GM12878 (cell line): ENCODE results near the gene SIM2. TPM values are rescaled to one million over a fixed set of nuclear protein-coding genes. Genes with fewer than 3 reads are reported as not detected.

Experiments
- ATAC-seq: fragments of 200-7000 bp; cut with Tn5 transposase; 3 replicates; pipeline ENCODE4 v1.9.1; 2020; ENCODE audit warnings: mild to moderate bottlenecking, moderate library complexity
- BruUV-seq: library from RNA; stranded (reverse); fragments of 400-500 nt; replicated peaks from 2 replicates; lab custom pipeline; 2021; lab: Mats Ljungman, UMichigan
- CTCF ChIA-PET: fragments of 300-600 bp; sonication (Branson Sonifier 250); formaldehyde crosslinking; extraction: SDS; loops from one replicate; lab custom pipeline; 2021; ENCODE audit warnings: inconsistent platforms; lab: Yijun Ruan, JAX
- POLR2A ChIA-PET: fragments of 350-600 bp; formaldehyde crosslinking; extraction: SDS; loops from one replicate; lab custom pipeline; 2021; ENCODE audit warnings: inconsistent platforms; lab: Charles Lee
- RAD21 ChIA-PET: fragments of 300-600 bp; sonication (Branson Sonifier 250); formaldehyde crosslinking; loops from one replicate; lab custom pipeline; 2023; ENCODE audit warnings: antibody characterized with exemption; ENCODE audit not compliant: unreplicated experiment; lab: Charles Lee
- SMC1A ChIA-PET: fragments of 300-600 bp; sonication (Branson Sonifier 250); formaldehyde crosslinking; loops from one replicate; lab custom pipeline; 2023; ENCODE audit not compliant: unreplicated experiment, uncharacterized antibody; lab: Charles Lee
- DNase-seq: peaks from one replicate; pipeline ENCODE4 v3.0.0-alpha.2; 2011; ENCODE audit warnings: low read depth, low spot score
- FAIRE-seq: peaks from 3 replicates; lab custom pipeline; 2011; peaks lifted over from hg19 to GRCh38; lab: Jason Lieb, UNC
- H2AFZ ChIP-seq: 2 replicates; pipeline ENCODE4 v1.6.0; 2011; ENCODE audit warnings: low read depth, low read length, control low read depth; ENCODE audit not compliant: control insufficient read depth
- H3K27ac ChIP-seq: 2 replicates; pipeline ENCODE4 v1.5.1; 2011; ENCODE audit warnings: control low read depth; ENCODE audit not compliant: control insufficient read depth, insufficient read depth
- H3K27me3 ChIP-seq, 2 experiments: replicated peaks in 1 of 2; 2 replicates each; pipeline versions ENCODE4 v1.6.0 to v1.6.1; 2011; ENCODE audit warnings: low read length in 1 of 2; ENCODE audit not compliant: control insufficient read depth in 2 of 2, insufficient read depth in 2 of 2
- H3K36me3 ChIP-seq, 2 experiments: 2 replicates each; pipeline ENCODE4 v1.5.1; 2011; ENCODE audit warnings: low read length in 1 of 2; ENCODE audit not compliant: control insufficient read depth in 2 of 2, insufficient read depth in 2 of 2
- H3K4me1 ChIP-seq: 2 replicates; pipeline ENCODE4 v1.6.1; 2011; ENCODE audit warnings: mild to moderate bottlenecking, low read length, moderate library complexity, mixed read lengths; ENCODE audit not compliant: control insufficient read depth, insufficient read depth
- H3K4me2 ChIP-seq: 2 replicates; pipeline ENCODE4 v1.6.0; 2011; ENCODE audit warnings: control low read depth; ENCODE audit not compliant: control insufficient read depth, insufficient read depth
- H3K4me3 ChIP-seq: fragments of 200-600 bp; sonication (generic); 2 replicates; pipeline ENCODE4 v1.5.1; 2016
- H3K79me2 ChIP-seq: 2 replicates; pipeline ENCODE4 v1.6.0; 2011; ENCODE audit warnings: low read length; ENCODE audit not compliant: control insufficient read depth, insufficient read depth
- H3K9ac ChIP-seq: 2 replicates; pipeline ENCODE4 v1.8.0; 2011; ENCODE audit warnings: low read length, control low read depth, mixed read lengths; ENCODE audit not compliant: control insufficient read depth, insufficient read depth
- H3K9me3 ChIP-seq: replicated peaks from 3 replicates; pipeline ENCODE4 v1.5.1; 2011; ENCODE audit warnings: mild to moderate bottlenecking, low read length; ENCODE audit not compliant: control insufficient read depth, insufficient read depth
- H4K20me1 ChIP-seq: 2 replicates; pipeline ENCODE4 v1.6.0; 2011; ENCODE audit not compliant: control insufficient read depth, insufficient read depth
- ATF7 ChIP-seq: fragments of 450-650 bp; IDR thresholded peaks from 2 replicates; pipeline ENCODE4 v1.6.1; 2016; ENCODE audit warnings: low read depth, mild to moderate bottlenecking
- CHD2 ChIP-seq: IDR thresholded peaks from 2 replicates; pipeline ENCODE4 v1.6.1; 2011; ENCODE audit warnings: low read depth, low read length, improper control_type of control experiment, borderline replicate concordance
- SREBF1 ChIP-seq: IDR thresholded peaks from 2 replicates; pipeline ENCODE4 v1.6.1; 2012; ENCODE audit warnings: mild to moderate bottlenecking, low read length
- TCF3 ChIP-seq: IDR thresholded peaks from 2 replicates; pipeline ENCODE4 v1.6.1; 2012; ENCODE audit warnings: low read depth, mild to moderate bottlenecking, low read length, borderline replicate concordance; ENCODE audit not compliant: insufficient read depth
- ZNF24 ChIP-seq: fragments of 450-650 bp; IDR thresholded peaks from 2 replicates; pipeline ENCODE4 v1.6.1; 2017; ENCODE audit warnings: antibody characterized with exemption, mild to moderate bottlenecking
- WGBS: methylation state at CpG from one replicate; pipeline ENCODE4 v1.1.6; 2016; ENCODE audit warnings: low lambda C conversion rate; ENCODE audit not compliant: insufficient replicate concordance, insufficient coverage; ENCODE audit errors: missing lambda C conversion rate; 5-methylcytosine and 5-hydroxymethylcytosine counted together
- in situ Hi-C: fragments of 300-500 bp; cut with MboI; formaldehyde crosslinking; loops from 9 replicates; pipeline ENCODE4 v1.14.3; 2018; ENCODE audit warnings: mixed read lengths
- intact Hi-C: fragments of 100-400 bp; cut with micrococcal nuclease; formaldehyde crosslinking; loops from one replicate; pipeline ENCODE4 v1.14.2; 2022; ENCODE audit not compliant: unreplicated experiment
- polyA plus RNA-seq, 11 experiments: library from polyadenylated mRNA; depleted of rRNA in 4 of 11; unstranded in 6 of 11; stranded (reverse) in 5 of 11; fragments of >200 nt; fragmentation: Nextera tagmentation in 4 of 11; fragmentation: Illumina TruSeq in 1 of 11; extraction: Ambion mirVana in 4 of 11; extraction: Trizol in 1 of 11; gene quantifications; 1 replicate in 1 of 11; 2 replicates in 10 of 11; pipeline versions ENCODE4 v1.2.1 to v1.2.3, GENCODE V29; 2011 to 2016; ENCODE audit warnings: inconsistent platforms in 2 of 11, missing spikeins in 2 of 11, low read depth in 1 of 11
- total RNA-seq, 4 experiments: library from RNA; depleted of rRNA in 3 of 4; stranded (reverse); fragments of >200 nt in 3 of 4; fragmentation: Illumina TruSeq in 1 of 4; extraction: Trizol in 1 of 4; gene quantifications; 2 replicates each; pipeline versions ENCODE4 v1.2.1 to v1.2.3, GENCODE V29; 2013 to 2021
- TF ChIP-seq, protein P1 (sequence below): IDR thresholded peaks from 2 replicates; pipeline ENCODE4 v1.6.1; 2012; ENCODE audit warnings: low read depth, low read length, improper control_type of control experiment
- TF ChIP-seq, protein P2 (sequence below): fragments of 450-650 bp; IDR thresholded peaks from 2 replicates; pipeline ENCODE4 v1.6.1; 2017; ENCODE audit warnings: borderline replicate concordance
- TF ChIP-seq, protein P3 (sequence below): fragments of 150-350 bp; IDR thresholded peaks from 2 replicates; pipeline ENCODE4 v1.6.1; 2016; ENCODE audit warnings: low read depth, low read length

Gene SIM2
- total and polyA plus RNA-seq, 10 of the 15 experiments (the other 5 are each of a cell fraction or from before 2014, with no cell fraction given) = 0.02 to 0.15 (median 0.05) TPM; not detected in 7

DNA sequence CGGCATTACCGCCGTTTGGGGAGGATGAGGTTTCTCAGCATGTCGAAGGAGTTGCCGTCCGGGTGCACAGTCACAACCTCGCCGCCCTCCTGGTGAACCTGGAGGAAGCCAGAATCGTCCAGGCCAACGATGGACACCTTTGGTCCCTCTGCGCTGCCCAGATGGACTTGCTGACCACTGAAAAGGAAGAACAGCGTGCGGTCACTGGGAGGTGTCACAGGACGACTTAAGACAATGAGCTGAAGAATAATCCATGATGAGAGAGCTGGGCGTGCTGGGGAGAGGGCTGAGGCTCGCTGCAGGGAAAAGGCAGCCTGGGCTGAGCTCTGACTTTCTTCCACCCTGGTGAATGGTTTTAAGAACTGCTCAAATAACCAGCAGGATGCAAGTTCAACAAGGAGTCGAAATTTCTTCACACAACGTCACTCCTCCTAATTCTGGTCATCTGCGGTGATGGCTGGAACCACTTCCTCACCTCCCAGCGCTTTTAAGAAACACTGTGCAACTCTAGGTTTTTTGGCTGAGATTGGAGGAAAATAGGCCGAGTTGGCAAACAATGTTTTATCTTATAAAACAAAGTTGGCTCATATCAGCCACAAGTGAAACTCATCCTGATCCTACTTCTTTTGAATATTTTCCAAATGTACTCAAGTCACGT lies 55.5 kb downstream of the SIM2 start:
- ChIA-PET POLR2A (no interaction called here), CTCF (no interaction called here), RAD21 (no interaction called here), SMC1A (no interaction called here)
- H3K79me2 ChIP-seq = no peaks in the 10 kb centered on the region
- DNase-seq = no peak
- no peaks in the 10 kb centered on the region for H3K27me3 ChIP-seq
- FAIRE-seq = no peak
- no peak overlapping the region for H3K4me2 ChIP-seq
- intact Hi-C loops (no loop called here), in situ Hi-C loops (no loop called here)
- H3K36me3 ChIP-seq = no peaks in the 10 kb centered on the region
- no peak overlapping the region for H3K27ac ChIP-seq
- no peaks in the 10 kb centered on the region for H4K20me1 ChIP-seq
- no peak for TF ChIP-seq SREBF1
- no peak for TF ChIP-seq CHD2
- TF ChIP-seq ZNF24 = no peak
- TF ChIP-seq, protein P1, sequence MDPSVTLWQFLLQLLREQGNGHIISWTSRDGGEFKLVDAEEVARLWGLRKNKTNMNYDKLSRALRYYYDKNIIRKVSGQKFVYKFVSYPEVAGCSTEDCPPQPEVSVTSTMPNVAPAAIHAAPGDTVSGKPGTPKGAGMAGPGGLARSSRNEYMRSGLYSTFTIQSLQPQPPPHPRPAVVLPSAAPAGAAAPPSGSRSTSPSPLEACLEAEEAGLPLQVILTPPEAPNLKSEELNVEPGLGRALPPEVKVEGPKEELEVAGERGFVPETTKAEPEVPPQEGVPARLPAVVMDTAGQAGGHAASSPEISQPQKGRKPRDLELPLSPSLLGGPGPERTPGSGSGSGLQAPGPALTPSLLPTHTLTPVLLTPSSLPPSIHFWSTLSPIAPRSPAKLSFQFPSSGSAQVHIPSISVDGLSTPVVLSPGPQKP = no peak
- TF ChIP-seq, protein P2, sequence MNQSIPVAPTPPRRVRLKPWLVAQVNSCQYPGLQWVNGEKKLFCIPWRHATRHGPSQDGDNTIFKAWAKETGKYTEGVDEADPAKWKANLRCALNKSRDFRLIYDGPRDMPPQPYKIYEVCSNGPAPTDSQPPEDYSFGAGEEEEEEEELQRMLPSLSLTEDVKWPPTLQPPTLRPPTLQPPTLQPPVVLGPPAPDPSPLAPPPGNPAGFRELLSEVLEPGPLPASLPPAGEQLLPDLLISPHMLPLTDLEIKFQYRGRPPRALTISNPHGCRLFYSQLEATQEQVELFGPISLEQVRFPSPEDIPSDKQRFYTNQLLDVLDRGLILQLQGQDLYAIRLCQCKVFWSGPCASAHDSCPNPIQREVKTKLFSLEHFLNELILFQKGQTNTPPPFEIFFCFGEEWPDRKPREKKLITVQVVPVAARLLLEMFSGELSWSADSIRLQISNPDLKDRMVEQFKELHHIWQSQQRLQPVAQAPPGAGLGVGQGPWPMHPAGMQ = no peak
- no peak for TF ChIP-seq TCF3
- TF ChIP-seq, protein P3, sequence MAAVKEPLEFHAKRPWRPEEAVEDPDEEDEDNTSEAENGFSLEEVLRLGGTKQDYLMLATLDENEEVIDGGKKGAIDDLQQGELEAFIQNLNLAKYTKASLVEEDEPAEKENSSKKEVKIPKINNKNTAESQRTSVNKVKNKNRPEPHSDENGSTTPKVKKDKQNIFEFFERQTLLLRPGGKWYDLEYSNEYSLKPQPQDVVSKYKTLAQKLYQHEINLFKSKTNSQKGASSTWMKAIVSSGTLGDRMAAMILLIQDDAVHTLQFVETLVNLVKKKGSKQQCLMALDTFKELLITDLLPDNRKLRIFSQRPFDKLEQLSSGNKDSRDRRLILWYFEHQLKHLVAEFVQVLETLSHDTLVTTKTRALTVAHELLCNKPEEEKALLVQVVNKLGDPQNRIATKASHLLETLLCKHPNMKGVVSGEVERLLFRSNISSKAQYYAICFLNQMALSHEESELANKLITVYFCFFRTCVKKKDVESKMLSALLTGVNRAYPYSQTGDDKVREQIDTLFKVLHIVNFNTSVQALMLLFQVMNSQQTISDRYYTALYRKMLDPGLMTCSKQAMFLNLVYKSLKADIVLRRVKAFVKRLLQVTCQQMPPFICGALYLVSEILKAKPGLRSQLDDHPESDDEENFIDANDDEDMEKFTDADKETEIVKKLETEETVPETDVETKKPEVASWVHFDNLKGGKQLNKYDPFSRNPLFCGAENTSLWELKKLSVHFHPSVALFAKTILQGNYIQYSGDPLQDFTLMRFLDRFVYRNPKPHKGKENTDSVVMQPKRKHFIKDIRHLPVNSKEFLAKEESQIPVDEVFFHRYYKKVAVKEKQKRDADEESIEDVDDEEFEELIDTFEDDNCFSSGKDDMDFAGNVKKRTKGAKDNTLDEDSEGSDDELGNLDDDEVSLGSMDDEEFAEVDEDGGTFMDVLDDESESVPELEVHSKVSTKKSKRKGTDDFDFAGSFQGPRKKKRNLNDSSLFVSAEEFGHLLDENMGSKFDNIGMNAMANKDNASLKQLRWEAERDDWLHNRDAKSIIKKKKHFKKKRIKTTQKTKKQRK = no peak
- no peak for TF ChIP-seq ATF7
- H3K4me1 ChIP-seq = no peaks in the 10 kb centered on the region
- BruUV-seq = no TSS peak
- no peak for ATAC-seq
- H3K9ac ChIP-seq = no peak overlapping the region
- 92% methylated on average over 22 of the region's 22 CpGs for WGBS
- no peaks in the 10 kb centered on the region for H3K9me3 ChIP-seq
- no peak overlapping the region for H3K4me3 ChIP-seq
- H2AFZ ChIP-seq = no peak overlapping the region
